T-helper 1 cell treated with Interleukin-12 subunit alpha and Interleukin-12 subunit beta and Interleukin-4 antibody, amounts not matched to agents 30 μg/mL and 1 μg/mL, for 36 hours (primary cell): ENCODE measurements around the gene CHST12.
"Not testable (repeated sequence)": the region's sequence is repeated elsewhere in the genome, so short reads cannot be mapped to it uniquely, and the experiment has no call there.

Experiments used
- H3K27ac Mint-ChIP-seq: one replicate; pipeline ENCODE4 v1.8.0; 2021; ENCODE audit warnings: mild to moderate bottlenecking, mixed read lengths
- H3K27me3 Mint-ChIP-seq: one replicate; pipeline ENCODE4 v1.8.0; 2021; ENCODE audit warnings: low read depth, mixed read lengths
- H3K36me3 Mint-ChIP-seq: one replicate; pipeline ENCODE4 v1.8.0; 2021; ENCODE audit warnings: low read depth, mixed read lengths
- H3K4me1 Mint-ChIP-seq: one replicate; pipeline ENCODE4 v1.8.0; 2021; ENCODE audit warnings: low read depth, mixed read lengths
- H3K4me3 Mint-ChIP-seq: one replicate; pipeline ENCODE4 v1.8.0; 2021; ENCODE audit warnings: mild to moderate bottlenecking, moderate library complexity, mixed read lengths
- H3K9me3 Mint-ChIP-seq: one replicate; pipeline ENCODE4 v1.8.0; 2021; ENCODE audit warnings: mixed read lengths

Gene CHST12

DNA sequence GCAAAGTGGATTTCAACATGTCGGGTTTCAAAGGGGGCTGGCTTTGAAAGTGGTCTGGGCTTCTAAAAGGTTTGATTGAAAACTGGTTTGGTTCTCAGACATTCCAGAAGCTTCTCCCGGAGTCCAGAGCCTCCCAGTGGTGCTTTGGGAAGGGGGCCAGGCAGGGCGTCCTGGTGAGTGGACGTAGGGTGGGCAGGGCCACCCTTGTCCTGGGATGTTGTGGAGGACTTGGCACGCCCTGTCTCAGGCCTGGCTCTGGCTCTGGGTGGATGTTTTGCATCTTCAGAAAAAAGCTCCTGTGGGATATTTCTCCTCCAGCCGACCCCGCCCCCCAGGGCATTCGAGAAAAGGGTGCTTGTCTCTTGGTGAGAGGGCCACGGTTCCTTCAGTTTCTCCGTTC lies 41.6 kb downstream of the CHST12 start:
- Mint-ChIP-seq H3K27me3 (no peaks in the 10 kb centered on the region), H3K36me3 (peaks cover 3% of the 10 kb centered on the region), H3K27ac (no peak overlapping the region), H3K9me3 (no peaks in the 10 kb centered on the region), H3K4me1 (peaks cover 2% of the 10 kb centered on the region), H3K4me3 (no peak overlapping the region)

DNA sequence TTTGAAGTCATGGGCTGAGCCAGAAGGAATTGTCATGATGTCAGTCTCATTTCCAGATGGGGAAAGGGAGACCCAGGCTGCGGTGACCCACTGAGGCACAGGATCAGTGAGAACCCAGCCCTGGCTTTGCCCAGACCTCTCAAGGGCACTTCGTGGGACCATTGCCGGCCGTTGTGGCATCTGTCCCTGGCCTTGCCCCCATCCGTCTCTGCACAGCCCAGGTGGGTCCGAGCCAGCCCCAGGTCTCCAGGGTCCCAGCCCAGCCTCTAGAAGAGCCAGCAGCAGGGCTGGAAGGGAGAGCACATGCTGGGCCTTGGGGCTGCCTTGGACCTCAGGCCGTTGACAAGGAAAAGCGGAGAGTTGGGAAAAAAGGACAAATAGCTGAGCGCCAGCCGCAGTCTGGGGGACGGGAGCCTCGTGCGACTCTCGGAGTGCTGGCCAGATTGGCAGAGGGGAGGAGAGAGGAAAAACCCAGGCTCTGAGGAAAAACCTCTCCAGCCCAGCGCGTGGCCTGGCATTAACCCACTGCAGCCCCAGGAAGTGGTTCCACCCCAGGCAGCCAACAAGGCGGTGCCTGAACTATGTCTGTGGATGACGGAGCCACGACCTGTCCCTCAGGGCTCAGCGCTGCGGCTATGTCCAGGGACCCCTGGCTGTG lies 42.6 kb downstream of the CHST12 start:
- no peak overlapping the region for H3K27ac Mint-ChIP-seq
- H3K4me3 Mint-ChIP-seq, result no peak overlapping the region
- H3K36me3 Mint-ChIP-seq, result no peaks in the 10 kb centered on the region
- no peaks in the 10 kb centered on the region for H3K27me3 Mint-ChIP-seq
- H3K9me3 Mint-ChIP-seq, result no peaks in the 10 kb centered on the region
- H3K4me1 Mint-ChIP-seq, result peaks cover 2% of the 10 kb centered on the region

DNA sequence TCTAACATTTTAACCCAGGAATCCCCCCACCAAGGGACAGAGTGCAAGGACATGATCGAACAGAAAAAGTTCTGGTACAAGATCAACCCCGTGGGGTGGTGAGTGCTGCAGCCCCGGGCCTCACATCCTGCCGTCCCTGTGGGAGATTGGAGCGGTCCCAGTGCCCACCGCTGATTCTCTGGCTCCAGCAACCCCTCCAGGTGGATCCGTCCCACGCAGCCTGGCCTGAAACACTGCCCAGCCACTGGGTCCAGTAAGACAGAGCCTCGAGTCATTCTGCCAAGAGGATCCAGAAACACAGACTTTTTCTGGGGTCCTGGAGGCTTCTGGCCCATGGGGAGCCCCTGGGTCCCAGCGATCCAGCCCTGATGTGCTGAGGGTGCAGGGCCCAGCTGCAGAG lies 43.3 kb downstream of the CHST12 start:
- Mint-ChIP-seq H3K9me3 (no peaks in the 10 kb centered on the region), H3K27me3 (no peaks in the 10 kb centered on the region), H3K4me3 (no peak overlapping the region), H3K36me3 (no peaks in the 10 kb centered on the region), H3K4me1 (peaks cover 2% of the 10 kb centered on the region), H3K27ac (no peak overlapping the region)

- H3K9me3 Mint-ChIP-seq, result no peaks in the 10 kb centered on the region
- no peak overlapping the region for H3K4me3 Mint-ChIP-seq
- no peak overlapping the region for H3K27ac Mint-ChIP-seq
- peaks cover 5% of the 10 kb centered on the region for H3K27me3 Mint-ChIP-seq
- peaks cover 3% of the 10 kb centered on the region for H3K4me1 Mint-ChIP-seq
- H3K36me3 Mint-ChIP-seq, result no peaks in the 10 kb centered on the region
Measured at GRCh38 chr7:2450198-2451107, 47.0 kb downstream of the CHST12 start.

DNA sequence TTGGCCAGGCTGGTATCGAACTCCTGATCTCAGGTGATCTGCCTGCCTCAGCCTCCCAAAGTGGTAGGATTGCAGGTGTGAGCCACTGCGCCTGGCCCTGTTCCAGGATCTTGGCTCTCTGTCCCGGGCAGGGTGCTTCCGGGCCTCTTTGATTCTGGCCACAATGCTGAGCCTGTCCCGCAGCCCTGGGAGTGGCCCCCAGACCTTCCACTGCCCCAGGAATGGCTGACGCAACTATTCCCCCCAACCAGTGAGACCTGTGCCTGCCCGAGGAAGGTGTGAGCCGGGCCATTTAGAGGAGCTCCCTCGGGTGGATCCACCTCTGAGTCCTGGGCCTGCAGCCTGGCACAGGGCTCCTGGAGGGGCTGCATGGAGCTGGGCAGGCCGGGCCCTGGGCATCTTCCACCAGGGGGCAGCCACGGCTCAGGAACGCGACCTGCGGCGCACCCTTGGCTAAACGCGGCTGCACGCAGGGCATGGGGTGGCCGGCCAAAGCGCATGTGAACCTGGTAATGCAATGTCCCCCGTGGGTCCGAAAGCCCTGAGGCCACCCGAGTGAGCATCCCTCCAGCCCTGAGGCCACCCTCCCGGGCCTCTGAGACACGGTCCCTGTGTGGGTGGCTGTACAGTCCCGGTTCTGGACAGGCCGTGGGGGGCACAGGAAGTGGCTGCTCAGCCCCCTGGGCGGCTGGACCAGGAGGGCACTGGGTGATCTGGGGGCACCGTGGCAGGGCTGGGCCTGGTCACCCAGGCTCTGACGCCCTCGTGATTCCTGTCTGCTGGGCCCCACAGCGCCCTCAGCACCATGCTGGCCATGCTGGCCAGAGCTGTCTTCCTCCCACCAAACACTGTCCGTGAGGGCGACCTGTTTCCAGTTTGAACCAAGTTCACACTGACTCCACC lies 48.0 kb downstream of the CHST12 start:
- Mint-ChIP-seq H3K9me3 (no peaks in the 10 kb centered on the region), H3K36me3 (no peaks in the 10 kb centered on the region), H3K27me3 (peaks cover 6% of the 10 kb centered on the region), H3K4me1 (peaks cover 3% of the 10 kb centered on the region), H3K27ac (no peak overlapping the region), H3K4me3 (no peak overlapping the region)

- Mint-ChIP-seq H3K27me3 (peaks cover 10% of the 10 kb centered on the region), H3K27ac (no peak overlapping the region), H3K36me3 (no peaks in the 10 kb centered on the region), H3K4me1 (peaks cover 5% of the 10 kb centered on the region), H3K9me3 (no peaks in the 10 kb centered on the region), H3K4me3 (no peak overlapping the region)
Measured at GRCh38 chr7:2452074-2452507, 48.7 kb downstream of the CHST12 start.

DNA sequence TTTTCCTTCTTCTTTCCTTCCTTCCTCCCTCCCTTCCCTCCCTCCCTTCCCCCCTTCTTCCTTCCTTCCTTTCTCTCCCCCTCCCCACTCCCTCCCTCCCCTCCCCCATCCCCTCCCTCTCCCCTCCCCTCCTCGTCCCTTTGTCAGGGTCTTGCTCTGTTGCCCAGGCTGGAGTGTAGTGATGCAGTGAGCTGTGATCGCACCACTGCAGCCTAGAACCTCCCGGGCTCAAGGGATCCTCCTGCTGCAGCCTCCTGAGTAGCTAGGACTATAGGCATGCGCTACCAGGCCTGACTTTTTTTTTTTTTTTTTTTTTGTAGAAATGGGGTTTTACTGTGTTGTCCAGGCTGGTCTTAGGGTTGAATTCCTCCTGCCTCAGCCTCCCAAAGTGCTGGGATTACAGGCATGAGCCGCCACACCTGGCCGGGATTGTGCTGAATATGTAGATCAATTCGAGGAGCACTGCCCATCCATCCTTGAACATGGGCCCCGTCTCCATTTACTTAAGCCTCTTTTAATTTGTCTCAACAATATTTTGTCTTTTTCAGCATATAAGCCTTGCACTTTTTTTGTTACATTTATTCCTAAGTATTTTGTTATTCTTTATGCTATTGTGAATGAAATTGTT lies 49.3 kb downstream of the CHST12 start:
- H3K36me3 Mint-ChIP-seq, result peaks cover 1% of the 10 kb centered on the region
- no peak overlapping the region for H3K27ac Mint-ChIP-seq
- no peak overlapping the region for H3K4me3 Mint-ChIP-seq
- no peaks in the 10 kb centered on the region for H3K9me3 Mint-ChIP-seq
- peaks cover 5% of the 10 kb centered on the region for H3K4me1 Mint-ChIP-seq
- H3K27me3 Mint-ChIP-seq, result peaks cover 10% of the 10 kb centered on the region

GRCh38 chr7:2453849-2454248 lies 50.4 kb downstream of the CHST12 start:
- H3K9me3 Mint-ChIP-seq, H3K27ac Mint-ChIP-seq, H3K36me3 Mint-ChIP-seq, H3K4me3 Mint-ChIP-seq, H3K4me1 Mint-ChIP-seq: not testable (repeated sequence)
- H3K27me3 Mint-ChIP-seq, result peaks cover 10% of the 10 kb centered on the region

GRCh38 chr7:2459674-2460073 lies 56.3 kb downstream of the CHST12 start:
- Mint-ChIP-seq H3K4me1 (peaks cover 4% of the 10 kb centered on the region), H3K9me3 (no peaks in the 10 kb centered on the region), H3K4me3 (no peak overlapping the region), H3K27me3 (peaks cover 6% of the 10 kb centered on the region), H3K36me3 (peaks cover 2% of the 10 kb centered on the region), H3K27ac (no peak overlapping the region)

GRCh38 chr7:2460188-2460587 lies 56.8 kb downstream of the CHST12 start:
- Mint-ChIP-seq H3K27ac (no peak overlapping the region), H3K36me3 (peaks cover 2% of the 10 kb centered on the region), H3K4me1 (peaks cover 4% of the 10 kb centered on the region)

GRCh38 chr7:2460641-2461040 lies 57.2 kb downstream of the CHST12 start:
- H3K27ac Mint-ChIP-seq, result no peak overlapping the region
- no peaks in the 10 kb centered on the region for H3K9me3 Mint-ChIP-seq
- peaks cover 2% of the 10 kb centered on the region for H3K36me3 Mint-ChIP-seq
- peaks cover 4% of the 10 kb centered on the region for H3K4me1 Mint-ChIP-seq
- peaks cover 6% of the 10 kb centered on the region for H3K27me3 Mint-ChIP-seq
- no peak overlapping the region for H3K4me3 Mint-ChIP-seq

More at GRCh38 chr7:2460188-2460587, 56.8 kb downstream of the CHST12 start:
- Mint-ChIP-seq H3K27me3 (peaks cover 6% of the 10 kb centered on the region), H3K4me3 (no peak overlapping the region), H3K9me3 (no peaks in the 10 kb centered on the region)

- Mint-ChIP-seq H3K27ac (no peak overlapping the region), H3K4me3 (no peak overlapping the region), H3K27me3 (peaks cover 4% of the 10 kb centered on the region), H3K4me1 (peaks cover 4% of the 10 kb centered on the region), H3K36me3 (peaks cover 2% of the 10 kb centered on the region), H3K9me3 (no peaks in the 10 kb centered on the region)
Measured at GRCh38 chr7:2461268-2462026, 58.0 kb downstream of the CHST12 start.

GRCh38 chr7:2462731-2463130 lies 59.3 kb downstream of the CHST12 start:
- peaks cover 2% of the 10 kb centered on the region for H3K4me1 Mint-ChIP-seq
- no peak overlapping the region for H3K27ac Mint-ChIP-seq
- no peaks in the 10 kb centered on the region for H3K27me3 Mint-ChIP-seq
- no peaks in the 10 kb centered on the region for H3K9me3 Mint-ChIP-seq
- no peak overlapping the region for H3K4me3 Mint-ChIP-seq
- peaks cover under 1% of the 10 kb centered on the region for H3K36me3 Mint-ChIP-seq
